MM.1S (cell line): Measurements from ENCODE around the gene C16orf54.

Experiments
- DNase-seq: peaks from one replicate; pipeline ENCODE4 v3.0.0-alpha.2; 2015
- H2AFZ ChIP-seq: fragments of 300-600 bp; sonication (generic); 2 replicates; pipeline ENCODE4 v1.6.0; 2016; ENCODE audit warnings: antibody characterized with exemption, low read length
- H3F3A ChIP-seq: fragments of 300-600 bp; sonication (generic); 2 replicates; pipeline ENCODE4 v1.6.1; 2016; ENCODE audit warnings: mild to moderate bottlenecking, antibody characterized with exemption, low read length, moderate library complexity, mixed read lengths; ENCODE audit not compliant: insufficient read depth
- H3K27ac ChIP-seq: fragments of 300-600 bp; sonication (generic); 2 replicates; pipeline ENCODE4 v1.5.1; 2016; ENCODE audit warnings: mild to moderate bottlenecking, low read length
- H3K27me3 ChIP-seq: fragments of 300-600 bp; sonication (generic); replicated peaks from 2 replicates; pipeline ENCODE4 v1.6.0; 2016; ENCODE audit warnings: low read length; ENCODE audit not compliant: insufficient read depth
- H3K36me3 ChIP-seq: fragments of 300-600 bp; sonication (generic); replicated peaks from 2 replicates; pipeline ENCODE4 v1.6.1; 2016; ENCODE audit warnings: mild to moderate bottlenecking, low read length, mixed read lengths; ENCODE audit not compliant: insufficient read depth
- H3K4me1 ChIP-seq: fragments of 300-600 bp; sonication (generic); 2 replicates; pipeline ENCODE4 v1.6.1; 2016; ENCODE audit warnings: low read length, mixed read lengths
- H3K4me2 ChIP-seq: fragments of 300-600 bp; sonication (generic); 2 replicates; pipeline ENCODE4 v1.6.0; 2016; ENCODE audit warnings: low read depth, low read length
- H3K4me3 ChIP-seq: fragments of 300-600 bp; sonication (generic); 2 replicates; pipeline ENCODE4 v1.5.1; 2016; ENCODE audit warnings: low read length, mixed read lengths
- H3K79me2 ChIP-seq: fragments of 300-600 bp; sonication (generic); 2 replicates; pipeline ENCODE4 v1.6.1; 2016; ENCODE audit warnings: mixed run types, low read length, mixed read lengths
- H3K9ac ChIP-seq: fragments of 300-600 bp; sonication (generic); 2 replicates; pipeline ENCODE4 v1.6.1; 2016; ENCODE audit warnings: low read length, mixed read lengths
- H3K9me2 ChIP-seq: fragments of 300-600 bp; sonication (generic); replicated peaks from 2 replicates; pipeline ENCODE4 v1.6.1; 2016; ENCODE audit warnings: mild to moderate bottlenecking, low read length, mixed read lengths; ENCODE audit not compliant: insufficient read depth
- H3K9me3 ChIP-seq: fragments of 300-600 bp; sonication (generic); replicated peaks from 2 replicates; pipeline ENCODE4 v1.6.1; 2016; ENCODE audit warnings: mild to moderate bottlenecking, low read length, mixed read lengths; ENCODE audit not compliant: insufficient read depth
- H4K20me1 ChIP-seq: fragments of 300-600 bp; sonication (generic); 2 replicates; pipeline ENCODE4 v1.6.1; 2016; ENCODE audit warnings: mild to moderate bottlenecking, low read length, moderate library complexity, mixed read lengths; ENCODE audit not compliant: insufficient read depth
- CTCF ChIP-seq: fragments of 300-600 bp; sonication (generic); IDR thresholded peaks from 2 replicates; pipeline ENCODE4 v1.5.1; 2016; ENCODE audit warnings: antibody characterized with exemption, low read length, mixed read lengths
- EZH2 ChIP-seq: fragments of 300-600 bp; sonication (generic); optimal IDR thresholded peaks from 2 replicates; pipeline ENCODE3; 2017; ENCODE audit warnings: low read depth, mild to moderate bottlenecking, antibody characterized with exemption, low read length, mixed read lengths
- EZH2phosphoT487 ChIP-seq: fragments of 300-600 bp; sonication (generic); IDR thresholded peaks from 2 replicates; pipeline ENCODE4 v1.6.1; 2018; ENCODE audit warnings: antibody characterized with exemption, low read length

C16orf54 gene

DNA sequence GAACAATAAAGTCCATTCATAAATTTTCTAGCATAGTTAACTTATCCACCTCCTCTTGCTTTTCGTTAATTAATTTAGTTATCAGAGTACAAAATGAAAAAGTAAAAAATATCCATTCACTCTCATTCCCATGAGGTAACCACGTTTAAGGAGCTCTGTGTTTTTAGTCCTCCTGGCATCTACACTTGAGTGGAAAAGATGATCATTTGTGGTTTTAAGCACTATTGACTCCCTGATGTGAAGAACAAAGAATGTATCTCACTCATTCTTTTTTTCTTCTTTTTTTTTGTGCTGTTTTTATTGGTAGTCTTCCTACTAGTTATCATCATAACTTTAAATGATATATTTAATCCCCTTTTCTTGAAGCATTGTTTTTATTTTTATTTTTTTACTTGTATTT lies 40.8 kb downstream of the C16orf54 start:
- no peak overlapping the region for H3K4me3 ChIP-seq
- H2AFZ ChIP-seq, result no peak overlapping the region
- no peak overlapping the region for H3K4me2 ChIP-seq
- no peaks in the 10 kb centered on the region for H3K9me2 ChIP-seq
- H3K9ac ChIP-seq, result no peak overlapping the region
- no peaks in the 10 kb centered on the region for H3K79me2 ChIP-seq
- H4K20me1 ChIP-seq, result no peaks in the 10 kb centered on the region
- no peaks in the 10 kb centered on the region for H3K36me3 ChIP-seq
- peaks cover 17% of the 10 kb centered on the region for H3K4me1 ChIP-seq
- no peak for DNase-seq
- no peak for TF ChIP-seq CTCF
- no peak for TF ChIP-seq EZH2phosphoT487
- no peak for TF ChIP-seq EZH2
- no peak overlapping the region for H3K27ac ChIP-seq
- H3K9me3 ChIP-seq, result no peaks in the 10 kb centered on the region
- peaks cover 14% of the 10 kb centered on the region; the same call in 1 of the 2 replicates for H3F3A ChIP-seq
- H3K27me3 ChIP-seq, result no peaks in the 10 kb centered on the region

DNA sequence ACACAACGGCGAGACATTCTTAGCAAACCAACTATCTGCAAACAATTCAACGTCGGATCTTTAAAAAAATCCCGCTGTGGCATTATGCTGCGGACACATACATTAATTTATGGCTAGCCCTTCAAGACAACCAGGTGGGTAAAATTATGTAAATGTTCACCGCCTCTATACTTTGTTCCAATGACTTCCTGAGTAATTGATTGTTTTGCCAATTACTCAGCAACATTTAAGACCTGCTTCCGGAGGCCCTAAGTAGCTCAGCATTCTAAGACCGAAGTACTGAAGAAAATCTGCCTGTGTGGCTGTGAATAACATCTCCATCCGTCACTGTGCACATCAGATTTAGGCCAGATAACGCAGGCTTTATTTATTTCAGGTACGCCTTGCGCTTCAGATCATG lies 43.5 kb downstream of the C16orf54 start:
- H3K4me3 ChIP-seq, result peak overlapping the region; percentile 33
- peak overlapping the region; percentile 70 for H3K4me2 ChIP-seq
- H3F3A ChIP-seq, result peaks cover 14% of the 10 kb centered on the region; the same call in 1 of the 2 replicates
- no peaks in the 10 kb centered on the region for H3K9me3 ChIP-seq
- DNase-seq, result peak; percentile 30
- peak overlapping the region; percentile 44 for H2AFZ ChIP-seq
- H3K4me1 ChIP-seq, result peaks cover 17% of the 10 kb centered on the region
- H3K27me3 ChIP-seq, result no peaks in the 10 kb centered on the region; the same call in 1 of the 2 replicates
- H3K79me2 ChIP-seq, result no peaks in the 10 kb centered on the region
- TF ChIP-seq CTCF (no peak), EZH2 (no peak), EZH2phosphoT487 (no peak)
- H4K20me1 ChIP-seq, result no peaks in the 10 kb centered on the region
- H3K36me3 ChIP-seq, result no peaks in the 10 kb centered on the region
- peak overlapping the region; percentile 40; the same call in 1 of the 2 replicates for H3K9ac ChIP-seq
- H3K27ac ChIP-seq, result peak overlapping the region; percentile 72
- H3K9me2 ChIP-seq, result no peaks in the 10 kb centered on the region

DNA sequence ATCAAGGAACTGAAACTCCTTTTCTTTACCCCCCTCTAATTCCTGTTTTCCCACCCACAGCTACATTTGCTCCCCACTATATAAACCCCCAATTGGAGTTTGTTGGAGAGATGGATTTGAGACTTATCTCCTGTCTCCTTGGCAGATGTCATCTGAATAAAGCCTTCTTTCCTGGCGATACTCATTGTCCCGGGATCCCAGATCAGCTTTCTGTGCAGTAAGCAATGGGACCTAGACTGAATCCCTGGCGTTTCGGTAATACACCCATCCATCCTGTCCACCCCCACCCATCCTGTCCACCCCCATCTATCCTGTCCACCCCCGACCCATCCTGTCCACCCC lies 44.6 kb downstream of the C16orf54 start:
- H3K4me2 ChIP-seq, result no peak overlapping the region
- peak overlapping the region; percentile 72; the same call in 1 of the 2 replicates for H3K27ac ChIP-seq
- DNase-seq, result no peak
- no peak overlapping the region for H3K9ac ChIP-seq
- no peak overlapping the region for H2AFZ ChIP-seq
- TF ChIP-seq EZH2 (no peak), EZH2phosphoT487 (no peak), CTCF (no peak)
- no peaks in the 10 kb centered on the region for H4K20me1 ChIP-seq
- no peaks in the 10 kb centered on the region for H3K79me2 ChIP-seq
- peaks cover 14% of the 10 kb centered on the region; the same call in 1 of the 2 replicates for H3F3A ChIP-seq
- H3K9me2 ChIP-seq, result no peaks in the 10 kb centered on the region
- no peaks in the 10 kb centered on the region; the same call in 1 of the 2 replicates for H3K27me3 ChIP-seq
- H3K36me3 ChIP-seq, result no peaks in the 10 kb centered on the region
- H3K4me3 ChIP-seq, result no peak overlapping the region
- H3K4me1 ChIP-seq, result peaks cover 17% of the 10 kb centered on the region
- no peaks in the 10 kb centered on the region for H3K9me3 ChIP-seq
